Memory B cell (primary cell): ENCODE data around the gene COMMD7.
"Not testable (repeated sequence)": the region's sequence is repeated elsewhere in the genome, so short reads cannot be mapped to it uniquely, and the experiment has no call there.

Experiments used
- ATAC-seq: fragments of 150-1000 bp; cut with Tn5 transposase; 2 replicates; pipeline ENCODE4 v1.10.0; 2021; ENCODE audit warnings: low read depth, mild to moderate bottlenecking, moderate library complexity
- DNase-seq, 2 donors: peaks; one replicate each; pipeline ENCODE4 v3.0.0; 2022; ENCODE audit warnings: low spot score in 2 of 2
- H3K27ac Mint-ChIP-seq: one replicate; pipeline ENCODE4 v1.8.0; 2022; ENCODE audit warnings: mild to moderate bottlenecking, moderate library complexity, mixed read lengths
- H3K27me3 Mint-ChIP-seq: one replicate; pipeline ENCODE4 v1.8.0; 2022; ENCODE audit warnings: mixed read lengths
- H3K36me3 Mint-ChIP-seq: one replicate; pipeline ENCODE4 v1.8.0; 2022; ENCODE audit warnings: mild to moderate bottlenecking, mixed read lengths
- H3K4me1 Mint-ChIP-seq: one replicate; pipeline ENCODE4 v1.8.0; 2022; ENCODE audit warnings: mixed read lengths
- H3K4me3 Mint-ChIP-seq: one replicate; pipeline ENCODE4 v1.8.0; 2022; ENCODE audit warnings: mild to moderate bottlenecking, moderate library complexity, mixed read lengths
- H3K9me3 Mint-ChIP-seq: one replicate; pipeline ENCODE4 v1.8.0; 2022; ENCODE audit warnings: mixed read lengths

The COMMD7 gene

DNA sequence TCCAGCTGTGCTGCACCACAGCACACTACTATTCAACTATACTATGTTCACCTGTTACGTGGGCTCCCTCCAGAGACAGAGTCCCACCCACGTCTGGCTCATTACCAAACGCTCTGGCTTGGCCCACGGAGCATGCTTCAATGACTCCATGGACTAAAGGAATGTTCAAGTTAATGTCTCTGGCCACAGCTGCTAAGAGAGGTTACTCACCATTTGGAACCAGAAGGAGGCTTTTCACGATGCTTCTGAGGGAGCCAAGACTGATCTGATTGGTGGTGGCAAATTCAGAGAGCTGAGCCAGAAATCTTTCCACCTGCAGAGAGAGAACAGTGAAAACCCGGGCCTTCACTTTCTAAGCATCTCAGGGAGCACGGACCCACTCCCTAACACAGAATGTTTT is 15.6 kb downstream of the COMMD7 start:
- H3K9me3 Mint-ChIP-seq = no peaks in the 10 kb centered on the region
- no peak overlapping the region for H3K4me3 Mint-ChIP-seq
- no peaks in the 10 kb centered on the region for H3K27me3 Mint-ChIP-seq
- H3K27ac Mint-ChIP-seq = no peak overlapping the region
- H3K4me1 Mint-ChIP-seq = peaks cover 6% of the 10 kb centered on the region
- DNase-seq (no peak), ATAC-seq (no peak)
- H3K36me3 Mint-ChIP-seq = peaks cover 26% of the 10 kb centered on the region

DNA sequence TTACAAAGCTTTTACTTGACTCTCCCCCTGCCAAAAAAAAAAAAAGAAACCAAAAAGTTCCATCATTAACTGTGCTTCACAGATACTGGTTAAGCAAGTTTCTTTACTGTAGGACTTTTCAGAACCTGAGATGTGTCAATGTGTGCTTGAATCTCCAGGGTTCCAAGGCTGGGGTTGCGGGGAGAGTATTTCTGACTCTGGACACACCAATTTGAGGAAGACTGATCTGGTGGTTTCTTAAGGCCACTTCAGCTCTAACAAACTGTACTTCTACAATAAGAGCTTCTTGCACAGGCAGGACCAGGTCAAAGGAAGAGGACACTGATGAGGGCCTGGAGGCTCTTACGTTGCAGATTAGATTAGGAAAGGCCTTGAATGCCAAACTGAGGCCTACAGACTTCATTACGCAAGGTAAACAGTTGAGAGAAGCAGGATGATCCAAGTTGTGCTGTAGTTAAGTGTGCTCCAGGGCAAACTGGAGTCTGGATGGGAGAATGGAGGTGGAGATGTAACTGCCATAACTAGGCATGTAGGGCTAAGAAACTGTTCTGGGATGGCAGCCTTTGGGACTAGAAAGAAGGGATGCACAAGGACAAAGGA is 24.4 kb downstream of the COMMD7 start:
- no peak for DNase-seq
- Mint-ChIP-seq H3K9me3 (no peaks in the 10 kb centered on the region), H3K27me3 (no peaks in the 10 kb centered on the region), H3K4me3 (no peak overlapping the region), H3K4me1 (no peaks in the 10 kb centered on the region), H3K36me3 (peaks cover 15% of the 10 kb centered on the region), H3K27ac (no peak overlapping the region)
- no peak for ATAC-seq

DNA sequence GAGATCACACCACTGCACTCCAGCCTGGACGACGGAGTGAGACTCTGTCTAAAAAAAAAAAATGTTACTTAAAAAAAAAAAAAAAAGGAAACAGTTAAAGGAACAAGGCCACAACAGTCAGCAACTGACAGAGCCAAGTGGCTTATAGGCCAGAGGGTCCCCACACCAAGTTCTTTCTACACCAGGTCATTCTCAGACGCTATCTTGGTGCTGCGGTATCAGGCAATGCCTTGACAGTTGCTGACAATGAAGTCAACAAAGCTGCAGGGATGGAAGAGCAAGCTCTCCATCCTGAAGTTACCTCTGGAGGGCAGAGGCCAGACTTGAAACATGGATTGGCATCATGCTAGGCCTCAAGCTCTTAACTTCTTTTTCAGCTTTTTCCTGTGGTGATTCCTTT is 31.9 kb downstream of the COMMD7 start:
- no peak overlapping the region for H3K27ac Mint-ChIP-seq
- no peaks in the 10 kb centered on the region for H3K27me3 Mint-ChIP-seq
- H3K4me1 Mint-ChIP-seq = peaks cover 5% of the 10 kb centered on the region
- peaks cover 16% of the 10 kb centered on the region for H3K36me3 Mint-ChIP-seq
- ATAC-seq (no peak), DNase-seq (no peak)
- no peak overlapping the region for H3K4me3 Mint-ChIP-seq
- H3K9me3 Mint-ChIP-seq = no peaks in the 10 kb centered on the region

DNA sequence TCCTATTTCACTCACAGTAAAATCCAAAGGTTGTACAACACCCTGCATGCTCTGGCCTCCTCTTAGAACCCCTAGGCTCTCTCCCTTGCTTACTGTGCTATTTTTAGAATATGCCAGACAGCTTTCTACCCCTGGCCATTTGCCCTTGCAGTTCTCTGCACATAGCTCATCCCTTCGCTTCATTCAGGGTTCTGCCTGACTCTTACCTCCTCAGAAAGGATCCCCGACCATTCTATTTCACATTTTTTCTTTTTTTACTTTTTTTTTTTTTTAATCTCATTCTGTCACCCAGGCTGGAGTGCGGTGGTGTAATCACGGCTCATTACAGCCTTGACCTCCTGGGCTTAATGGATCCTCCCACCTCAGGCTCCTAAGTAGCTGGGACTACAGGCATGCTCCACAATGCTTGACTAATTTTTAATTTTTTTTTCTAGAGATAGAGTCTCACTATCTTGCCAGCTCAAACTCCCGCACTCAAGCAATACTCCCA is 33.6 kb downstream of the COMMD7 start:
- Mint-ChIP-seq H3K9me3 (no peaks in the 10 kb centered on the region), H3K4me3 (no peak overlapping the region), H3K36me3 (peaks cover 20% of the 10 kb centered on the region), H3K27ac (no peak overlapping the region), H3K27me3 (no peaks in the 10 kb centered on the region), H3K4me1 (peaks cover 5% of the 10 kb centered on the region)
- no peak for ATAC-seq
- DNase-seq = no peak

DNA sequence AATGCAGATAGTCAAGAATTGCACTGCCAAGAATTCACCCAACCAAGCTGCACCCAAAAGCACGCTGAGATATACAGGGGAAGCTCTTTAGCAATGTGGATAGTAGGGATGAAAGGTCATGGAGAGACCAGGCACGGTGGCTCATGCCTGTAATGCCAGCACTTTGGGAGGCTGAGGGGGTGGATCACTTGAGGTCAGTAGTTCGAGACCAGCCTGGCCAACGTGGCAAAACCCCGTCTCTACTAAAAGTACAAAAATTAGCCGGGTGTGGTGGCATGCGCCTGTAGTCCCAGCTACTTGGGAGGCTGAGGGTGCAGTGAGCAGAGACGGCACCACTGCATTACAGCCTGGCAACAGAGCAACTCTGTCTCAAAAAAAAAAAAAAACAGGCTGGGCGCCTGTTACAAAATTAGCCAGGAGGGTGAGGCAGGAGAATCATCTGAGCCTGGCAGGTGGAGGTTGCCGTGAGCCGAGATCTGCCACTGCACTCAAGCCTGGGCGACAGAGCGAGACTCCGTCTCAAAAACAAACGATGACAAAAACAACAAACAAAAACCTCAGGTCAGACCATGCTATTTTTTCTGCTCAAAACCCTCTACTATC is 34.1 kb downstream of the COMMD7 start:
- not testable (repeated sequence) for H3K4me3 Mint-ChIP-seq, ATAC-seq, H3K27me3 Mint-ChIP-seq, H3K9me3 Mint-ChIP-seq, H3K27ac Mint-ChIP-seq, DNase-seq, H3K4me1 Mint-ChIP-seq
- H3K36me3 Mint-ChIP-seq = peaks cover 25% of the 10 kb centered on the region

DNA sequence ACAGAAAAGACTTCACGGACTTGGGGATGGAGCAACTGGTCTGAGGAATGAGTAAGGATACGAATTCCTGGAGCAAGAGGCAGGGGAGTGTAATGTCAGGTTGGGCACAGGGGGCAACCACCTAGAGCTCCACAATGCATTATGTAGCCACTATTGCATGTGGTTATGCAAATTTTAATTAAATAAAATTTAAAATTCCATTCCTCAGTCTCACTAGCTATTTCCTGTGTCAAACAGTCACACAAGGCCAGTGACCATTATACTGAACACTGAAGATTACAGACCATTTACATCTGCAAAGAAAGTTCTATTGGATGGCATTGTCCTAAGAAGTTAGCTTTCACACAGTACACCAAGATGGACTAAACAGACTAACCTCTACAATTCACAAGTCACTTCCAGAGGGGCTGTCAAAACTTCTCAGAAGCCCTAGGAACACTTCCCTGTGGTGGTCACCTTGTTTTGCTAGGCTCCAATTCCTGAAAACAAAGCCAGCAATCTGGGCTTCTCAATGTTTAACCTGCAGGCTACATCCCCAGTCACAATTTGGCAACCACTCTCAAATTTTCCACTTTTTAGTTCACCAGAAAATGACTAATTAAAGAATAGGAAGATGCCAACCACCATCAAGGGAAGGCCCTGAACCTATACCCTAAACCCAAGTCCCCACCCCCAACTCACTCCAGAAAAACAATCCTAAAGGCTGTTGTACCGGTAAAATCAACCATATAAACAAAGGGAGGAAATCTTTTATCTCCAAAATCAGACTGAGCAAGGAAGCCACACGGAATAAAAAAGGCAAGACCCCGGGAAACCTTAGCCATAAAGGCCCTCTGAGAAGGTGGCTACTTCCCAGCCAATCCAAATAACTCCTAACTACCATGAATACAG is 35.3 kb downstream of the COMMD7 start:
- no peak overlapping the region for H3K4me3 Mint-ChIP-seq
- no peak overlapping the region for H3K27ac Mint-ChIP-seq
- H3K27me3 Mint-ChIP-seq = no peaks in the 10 kb centered on the region
- no peak for ATAC-seq
- H3K9me3 Mint-ChIP-seq = no peaks in the 10 kb centered on the region
- peaks cover 28% of the 10 kb centered on the region for H3K36me3 Mint-ChIP-seq
- H3K4me1 Mint-ChIP-seq = peaks cover 5% of the 10 kb centered on the region
- no peak for DNase-seq

DNA sequence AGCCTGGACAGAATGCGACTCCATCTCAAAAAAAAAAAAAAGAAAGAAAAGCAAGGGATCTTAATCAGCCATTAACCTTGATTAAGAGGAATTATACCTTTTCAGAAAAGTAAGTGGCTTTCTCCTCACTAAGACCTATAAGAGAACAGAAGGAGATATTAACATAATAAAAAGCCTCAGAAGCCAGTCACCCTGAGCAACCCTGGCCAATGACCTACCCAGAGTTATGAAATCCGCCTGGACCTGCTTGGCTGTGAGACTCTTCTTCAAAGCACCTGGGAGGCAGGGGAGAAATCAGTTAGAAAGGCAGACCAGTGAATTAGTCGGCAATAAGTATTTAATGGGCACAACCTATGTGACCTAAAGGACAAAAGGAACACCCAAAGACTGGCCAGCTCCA is 36.8 kb downstream of the COMMD7 start:
- ATAC-seq (no peak), DNase-seq (no peak)
- Mint-ChIP-seq H3K27ac (no peak overlapping the region), H3K9me3 (no peaks in the 10 kb centered on the region), H3K4me3 (no peak overlapping the region), H3K27me3 (no peaks in the 10 kb centered on the region), H3K4me1 (peaks cover 5% of the 10 kb centered on the region), H3K36me3 (peaks cover 37% of the 10 kb centered on the region)

DNA sequence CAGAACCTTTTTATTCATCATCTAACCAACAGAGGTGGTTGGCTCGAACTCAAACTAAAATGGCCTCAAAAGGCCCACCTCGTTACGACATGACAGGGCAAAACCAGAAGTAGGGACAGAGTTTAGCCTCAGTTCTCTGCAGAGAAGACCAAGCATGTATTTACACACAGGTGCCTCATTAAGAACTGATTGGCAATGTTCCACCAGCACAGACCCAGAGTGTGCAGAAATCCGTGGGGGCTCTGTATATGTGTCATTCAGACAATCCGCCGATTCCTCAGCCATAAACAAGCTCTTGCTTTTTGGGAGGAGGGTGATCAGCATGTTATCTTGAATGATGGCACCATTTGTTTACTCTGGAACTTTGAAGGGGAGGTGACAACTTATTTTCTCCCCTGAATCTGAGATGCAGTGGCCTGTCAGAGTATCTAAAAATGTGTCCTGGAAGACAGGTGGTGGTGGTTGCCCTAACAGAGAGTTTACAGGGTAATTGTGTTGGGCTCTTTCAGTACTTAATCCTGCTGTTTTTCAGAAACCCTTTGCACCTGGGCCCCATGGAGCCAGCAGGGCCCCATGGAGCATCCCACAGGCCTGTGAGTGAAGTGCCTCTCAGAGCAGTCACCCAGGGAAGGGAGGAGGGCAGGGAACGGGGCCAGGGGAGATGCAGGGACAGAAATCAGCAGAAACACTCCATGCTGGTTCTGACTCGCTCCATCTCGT is 40.4 kb downstream of the COMMD7 start:
- H3K9me3 Mint-ChIP-seq = no peaks in the 10 kb centered on the region
- DNase-seq (no peak), ATAC-seq (no peak)
- H3K36me3 Mint-ChIP-seq = peaks cover 36% of the 10 kb centered on the region
- no peak overlapping the region for H3K27ac Mint-ChIP-seq
- no peaks in the 10 kb centered on the region for H3K27me3 Mint-ChIP-seq
- no peak overlapping the region for H3K4me3 Mint-ChIP-seq
- no peaks in the 10 kb centered on the region for H3K4me1 Mint-ChIP-seq

DNA sequence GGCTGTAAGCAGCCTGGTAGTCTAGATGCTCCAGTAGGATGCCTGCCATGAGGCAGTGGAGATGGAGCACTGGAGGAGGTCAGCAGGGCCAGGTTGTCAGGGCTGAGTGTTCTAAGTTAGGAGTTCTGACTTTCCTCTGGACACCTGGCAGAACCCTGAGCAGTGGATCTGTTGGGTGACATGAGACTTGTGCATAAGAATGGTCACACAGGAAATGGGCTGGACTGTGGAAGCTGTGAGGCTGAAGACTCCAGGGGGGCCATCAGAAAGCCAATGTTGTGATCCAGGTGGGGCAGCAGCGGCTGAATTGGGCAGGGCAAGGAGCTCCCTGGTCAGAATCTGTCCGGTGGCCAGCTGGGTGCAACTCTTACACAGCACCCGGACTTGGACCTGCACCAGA is 45.7 kb downstream of the COMMD7 start:
- H3K36me3 Mint-ChIP-seq = peaks cover 15% of the 10 kb centered on the region
- H3K9me3 Mint-ChIP-seq = no peaks in the 10 kb centered on the region
- H3K4me1 Mint-ChIP-seq = no peaks in the 10 kb centered on the region
- no peak overlapping the region for H3K27ac Mint-ChIP-seq
- ATAC-seq (no peak), DNase-seq (no peak)
- H3K27me3 Mint-ChIP-seq = no peaks in the 10 kb centered on the region
- H3K4me3 Mint-ChIP-seq = no peak overlapping the region

DNA sequence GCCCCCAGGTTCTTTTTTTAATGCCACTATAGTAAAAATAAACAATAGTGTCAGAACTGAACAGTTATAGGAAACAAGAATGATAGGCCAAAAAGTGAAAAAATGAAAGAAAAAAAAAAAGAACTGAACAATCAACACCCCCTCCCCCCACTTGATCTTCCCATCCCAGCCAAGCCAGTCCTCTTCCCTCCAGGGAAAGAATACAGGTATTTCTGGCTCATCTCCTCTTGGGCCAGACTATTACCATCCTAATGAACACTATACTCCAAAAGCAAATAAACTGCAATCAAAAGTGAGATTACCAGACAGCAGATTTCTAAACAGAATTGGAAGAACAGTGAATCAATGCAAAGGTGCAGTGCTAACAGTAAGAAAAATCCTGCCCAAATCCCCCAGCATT is 48.2 kb downstream of the COMMD7 start:
- ATAC-seq = no peak
- H3K4me1 Mint-ChIP-seq = no peaks in the 10 kb centered on the region
- H3K36me3 Mint-ChIP-seq = peaks cover 10% of the 10 kb centered on the region
- H3K4me3 Mint-ChIP-seq = no peak overlapping the region
- H3K27me3 Mint-ChIP-seq = no peaks in the 10 kb centered on the region
- H3K27ac Mint-ChIP-seq = peak overlapping the region; percentile 32
- no peak for DNase-seq
- H3K9me3 Mint-ChIP-seq = no peaks in the 10 kb centered on the region

DNA sequence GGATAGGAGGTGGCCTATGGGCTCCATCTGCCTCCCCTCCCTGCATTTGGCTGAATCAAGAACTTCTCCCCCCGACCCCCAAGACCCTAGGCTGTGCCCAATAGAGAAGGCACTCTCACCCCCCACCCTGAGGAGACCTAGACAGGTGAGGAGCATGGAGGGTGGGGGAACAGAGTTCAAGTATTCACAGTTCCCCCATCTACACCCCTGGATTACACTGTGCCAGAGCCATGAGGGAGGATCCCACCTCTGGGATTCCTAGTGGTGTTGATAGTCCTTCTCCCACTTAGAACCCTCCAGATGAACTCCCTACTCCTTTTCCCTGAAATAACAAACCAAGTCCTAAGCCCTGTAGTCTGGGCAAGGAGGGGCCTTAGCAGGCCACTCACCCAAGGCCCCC is 54.3 kb downstream of the COMMD7 start:
- H3K27me3 Mint-ChIP-seq, H3K9me3 Mint-ChIP-seq, H3K27ac Mint-ChIP-seq, DNase-seq, H3K36me3 Mint-ChIP-seq, H3K4me3 Mint-ChIP-seq, ATAC-seq, H3K4me1 Mint-ChIP-seq: not testable (repeated sequence)

DNA sequence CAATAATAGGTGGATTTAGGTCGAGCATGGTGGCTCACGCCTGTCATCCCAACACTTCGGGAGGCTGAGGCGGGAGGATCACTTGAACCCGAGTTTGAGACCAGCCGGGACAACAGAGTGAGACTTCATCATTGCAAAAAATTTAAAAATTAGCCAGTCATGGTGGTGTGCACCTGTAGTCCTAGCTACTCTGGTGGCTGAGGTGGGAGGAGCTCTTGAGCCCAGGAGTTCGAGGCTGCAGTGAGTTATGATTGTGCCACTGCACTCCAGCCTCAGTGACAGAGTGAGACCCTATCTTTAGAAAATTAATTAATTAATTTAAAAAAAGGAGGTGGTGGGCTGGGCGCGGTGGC is 56.1 kb downstream of the COMMD7 start:
- Mint-ChIP-seq H3K27me3 (no peaks in the 10 kb centered on the region), H3K9me3 (no peaks in the 10 kb centered on the region), H3K4me3 (no peak overlapping the region), H3K4me1 (no peaks in the 10 kb centered on the region), H3K27ac (no peak overlapping the region), H3K36me3 (peaks cover 3% of the 10 kb centered on the region)
- DNase-seq (no peak), ATAC-seq (no peak)

DNA sequence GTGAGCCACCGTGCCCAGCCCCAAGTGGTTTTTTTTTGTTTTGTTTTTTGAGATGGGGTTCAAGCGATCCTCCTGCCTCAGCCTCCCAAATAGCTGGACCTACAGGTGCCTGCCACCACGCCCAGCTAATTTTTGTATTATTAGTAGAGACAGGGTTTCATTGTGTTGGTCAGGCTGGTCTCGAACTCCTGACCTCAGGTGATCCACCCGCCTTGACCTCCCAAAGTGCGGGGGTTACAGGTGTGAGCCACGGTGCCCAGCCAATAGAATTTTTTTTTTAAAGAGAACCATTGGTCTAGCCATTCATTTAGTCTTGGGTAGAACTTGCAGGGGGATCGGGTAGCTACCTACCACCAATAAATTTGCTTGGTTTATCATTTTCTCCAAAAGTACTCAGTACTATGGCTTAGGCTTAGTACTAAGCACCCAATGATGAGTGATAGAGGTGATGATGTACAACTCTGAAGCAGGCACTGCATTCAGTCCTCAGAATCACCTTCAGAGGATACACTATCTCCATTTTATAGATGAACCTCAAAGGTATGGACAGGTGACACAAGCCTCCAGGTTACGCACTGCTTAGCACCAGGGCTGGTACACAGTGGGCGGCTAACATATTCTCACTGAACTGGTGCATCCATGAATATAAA is 56.6 kb downstream of the COMMD7 start:
- Mint-ChIP-seq H3K36me3 (peaks cover 2% of the 10 kb centered on the region), H3K9me3 (no peaks in the 10 kb centered on the region), H3K27ac (no peak overlapping the region), H3K4me3 (no peak overlapping the region), H3K27me3 (no peaks in the 10 kb centered on the region), H3K4me1 (no peaks in the 10 kb centered on the region)
- ATAC-seq (no peak), DNase-seq (no peak)
